Cerebellar cortex (tissue), 1 donor: ENCODE measurements around the gene MND1.
A peak's percentile ranks its signal among the peaks of the same experiment; 100 is the strongest.

Experiments used
- DNase-seq: peaks from one replicate; pipeline ENCODE4 v3.0.0-alpha.2; 2015; ENCODE audit warnings: low spot score

Gene MND1, protein sequence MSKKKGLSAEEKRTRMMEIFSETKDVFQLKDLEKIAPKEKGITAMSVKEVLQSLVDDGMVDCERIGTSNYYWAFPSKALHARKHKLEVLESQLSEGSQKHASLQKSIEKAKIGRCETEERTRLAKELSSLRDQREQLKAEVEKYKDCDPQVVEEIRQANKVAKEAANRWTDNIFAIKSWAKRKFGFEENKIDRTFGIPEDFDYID

DNA sequence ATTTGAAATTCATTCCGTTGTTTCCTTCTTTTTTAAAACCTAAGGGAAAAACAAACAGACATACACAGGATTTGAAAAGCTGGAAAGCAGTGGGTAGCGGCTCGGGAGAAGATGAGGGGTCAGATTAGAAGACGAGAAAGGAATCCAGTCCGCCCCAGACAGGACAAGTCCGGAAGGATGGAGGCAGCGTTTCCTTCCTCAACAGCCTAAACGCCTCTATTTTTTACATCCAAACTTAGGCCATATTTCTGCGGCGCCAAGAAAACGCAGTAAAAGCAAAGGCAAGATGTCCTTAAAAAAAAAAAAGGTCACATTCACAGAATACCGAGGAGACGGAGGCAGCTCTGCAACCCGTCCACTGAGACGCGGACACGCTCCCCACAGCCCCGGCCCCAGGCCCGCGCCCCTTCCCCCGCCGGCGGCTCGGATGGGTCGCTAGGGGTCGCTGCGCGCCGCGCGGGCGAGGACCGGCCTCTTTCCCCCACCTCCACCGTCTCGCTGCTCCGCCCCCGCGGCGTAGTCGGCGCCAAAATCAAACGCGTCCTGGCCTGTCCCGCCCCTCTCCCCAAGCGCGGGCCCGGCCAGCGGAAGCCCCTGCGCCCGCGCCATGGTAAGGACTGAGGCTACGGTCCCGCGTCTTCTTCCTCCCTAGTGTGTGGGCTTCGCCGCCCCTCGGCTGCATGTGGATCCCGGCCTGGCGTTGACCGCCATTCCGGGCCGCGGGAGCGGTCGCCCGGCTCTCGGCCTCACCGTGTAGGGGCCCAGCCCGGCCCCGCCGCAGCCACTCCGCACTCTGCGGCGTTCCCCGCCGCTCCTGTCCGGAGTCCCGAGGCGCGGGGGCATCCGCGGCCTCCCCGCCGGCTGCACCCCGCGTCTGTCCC, at the start of gene MND1:
MND1 (plus strand) TSS at position 558 of the 881 bp plus-strand sequence; CDS start at position 608, 50 bp downstream.
- DNase-seq: peak; percentile 78

DNA sequence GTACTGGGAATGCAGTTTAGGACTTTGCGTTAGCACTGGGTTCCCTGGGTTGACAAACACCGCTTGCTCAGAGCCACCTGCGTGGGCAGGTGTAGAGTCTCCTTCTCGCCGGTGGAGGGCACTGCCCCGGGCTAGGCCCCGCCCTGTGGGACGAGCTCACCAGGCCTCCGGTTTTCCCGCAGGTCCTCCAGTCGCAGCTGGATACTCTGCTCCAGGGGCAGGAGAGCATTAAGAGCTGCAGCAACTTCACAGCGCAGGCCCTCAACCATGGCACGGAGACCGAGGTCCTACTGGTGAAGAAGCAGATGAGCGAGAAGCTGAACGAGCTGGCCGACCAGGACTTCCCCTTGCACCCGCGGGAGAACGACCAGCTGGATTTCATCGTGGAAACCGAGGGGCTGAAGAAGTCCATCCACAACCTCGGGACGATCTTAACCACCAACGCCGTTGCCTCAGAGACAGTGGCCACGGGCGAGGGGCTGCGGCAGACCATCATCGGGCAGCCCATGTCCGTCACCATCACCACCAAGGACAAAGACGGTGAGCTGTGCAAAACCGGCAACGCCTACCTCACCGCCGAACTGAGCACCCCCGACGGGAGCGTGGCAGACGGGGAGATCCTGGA, 49.2 kb upstream of the MND1 start:
- DNase-seq: no peak

DNA sequence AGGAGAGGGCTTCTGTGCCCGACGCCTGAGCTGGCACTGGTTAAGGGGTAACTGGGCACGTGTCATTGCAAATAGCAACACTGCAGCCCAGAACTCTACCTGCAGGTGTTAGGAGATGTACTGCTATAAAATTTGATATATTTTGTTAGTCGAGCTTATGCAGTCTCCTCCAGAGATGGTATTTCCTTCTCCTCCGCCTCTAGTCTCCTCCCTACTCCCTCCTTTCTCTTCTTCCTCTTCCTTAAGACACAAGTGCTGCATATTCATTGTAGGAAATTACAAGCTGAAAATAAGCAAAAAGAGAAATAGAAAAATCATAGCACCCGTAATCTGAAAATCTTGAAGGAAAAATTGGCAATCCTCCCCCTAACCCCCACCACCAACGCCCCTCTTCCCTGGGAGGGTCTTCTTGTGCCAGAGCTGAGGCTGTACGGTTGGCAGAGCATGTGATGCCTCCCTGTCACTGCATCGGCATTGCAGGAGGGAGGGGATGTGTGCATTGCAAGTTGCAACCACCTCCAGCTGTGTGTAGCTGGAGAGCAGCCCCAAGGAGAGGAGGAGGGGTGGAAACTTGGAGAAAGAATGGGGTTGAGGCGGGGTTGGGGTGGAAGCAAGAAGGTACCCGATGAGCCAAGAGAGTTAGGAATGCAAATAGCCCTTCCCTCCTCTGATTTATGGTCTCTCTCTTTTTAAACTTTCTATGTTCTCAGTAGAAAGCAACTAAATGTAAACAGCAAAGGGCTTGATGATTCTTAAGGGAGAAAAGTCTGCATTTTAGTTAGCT, 48.3 kb upstream of the MND1 start:
- DNase-seq: no peak

DNA sequence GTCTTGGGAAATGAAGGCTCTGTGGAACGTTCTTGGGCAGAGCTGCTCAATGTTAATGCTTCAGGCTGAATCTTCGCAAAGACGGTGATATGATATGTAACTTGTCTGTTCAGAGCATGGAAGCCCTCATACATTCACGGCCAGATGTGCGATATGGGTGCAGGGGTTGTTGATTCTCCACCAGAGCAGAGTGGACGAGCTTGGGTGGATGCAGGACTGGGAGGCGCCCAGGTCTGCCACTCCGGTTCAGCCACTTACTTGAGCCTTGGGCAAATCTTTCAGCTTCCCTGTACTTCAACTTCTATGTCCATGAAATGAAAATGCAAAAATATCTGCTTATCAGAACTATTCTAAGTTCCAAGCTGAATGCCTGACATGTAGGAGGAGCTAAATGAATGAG, 47.4 kb upstream of the MND1 start:
- DNase-seq: no peak

DNA sequence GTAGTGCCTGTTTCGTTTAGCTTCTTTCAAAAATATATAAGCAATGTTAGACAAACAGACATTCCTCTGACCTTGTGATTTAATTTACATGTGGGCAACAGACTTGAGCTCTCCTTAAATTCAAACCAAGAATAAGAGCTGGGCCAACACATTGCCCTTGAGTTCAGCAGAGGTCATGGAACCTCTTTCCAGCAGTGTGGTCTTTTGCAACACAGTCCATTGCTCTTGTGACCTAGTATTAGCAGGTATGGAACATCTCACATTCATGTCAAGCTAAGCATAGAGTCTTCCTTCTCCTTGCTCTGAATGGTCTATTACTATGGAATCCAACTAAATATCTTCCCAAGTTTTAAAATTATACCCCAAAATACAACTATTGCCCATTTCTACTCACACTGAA, 33.7 kb upstream of the MND1 start:
- no peak for DNase-seq

DNA sequence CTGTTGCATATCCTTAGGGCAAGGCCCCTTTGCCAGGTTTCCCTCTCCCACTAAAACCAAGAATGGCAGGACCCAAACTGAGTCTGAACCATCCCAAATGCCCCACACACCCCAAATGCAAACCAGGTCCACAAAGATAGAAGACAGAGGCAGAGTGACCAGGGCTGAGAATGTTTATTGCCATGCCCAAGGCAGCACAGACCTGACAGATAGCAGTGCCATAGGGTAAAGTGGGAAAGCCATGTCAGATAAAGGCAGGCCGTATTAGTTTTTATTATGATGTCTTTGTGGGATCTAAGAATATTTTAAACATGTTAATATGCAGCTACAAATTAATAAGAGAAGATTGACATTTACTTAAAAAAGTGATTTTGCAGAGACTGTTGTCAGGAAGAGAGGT, 29.6 kb upstream of the MND1 start:
- peak; percentile 23 for DNase-seq

DNA sequence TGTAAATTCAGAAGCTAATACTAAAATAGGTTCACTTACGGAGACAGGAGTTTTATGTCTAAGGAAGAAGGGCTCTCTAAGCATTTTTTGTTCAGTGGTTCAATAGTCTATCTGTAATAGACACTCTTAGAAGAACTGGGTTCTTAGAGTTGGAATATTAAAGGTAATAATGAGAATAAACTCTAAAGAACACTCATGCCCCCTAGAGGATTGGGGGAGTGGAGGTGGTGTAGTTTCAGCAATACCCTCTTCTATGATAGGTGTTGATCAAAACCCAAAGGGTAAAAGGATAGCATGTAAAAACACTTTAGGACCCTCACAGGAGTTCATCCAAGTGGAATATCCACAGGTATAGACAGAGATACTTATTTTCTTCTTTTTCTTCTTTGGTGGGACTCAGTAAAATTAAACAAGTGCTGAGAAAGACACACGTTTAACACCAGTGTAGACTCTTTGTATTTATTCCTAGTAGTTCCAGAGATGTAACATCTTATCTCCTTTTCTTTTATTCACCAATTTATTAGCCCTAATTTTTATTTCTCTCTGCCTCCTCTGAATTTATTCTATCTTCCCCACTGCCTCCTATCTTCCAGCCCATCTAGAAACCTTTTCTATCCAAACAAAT, 25.7 kb upstream of the MND1 start:
- peak; percentile 75 for DNase-seq

DNA sequence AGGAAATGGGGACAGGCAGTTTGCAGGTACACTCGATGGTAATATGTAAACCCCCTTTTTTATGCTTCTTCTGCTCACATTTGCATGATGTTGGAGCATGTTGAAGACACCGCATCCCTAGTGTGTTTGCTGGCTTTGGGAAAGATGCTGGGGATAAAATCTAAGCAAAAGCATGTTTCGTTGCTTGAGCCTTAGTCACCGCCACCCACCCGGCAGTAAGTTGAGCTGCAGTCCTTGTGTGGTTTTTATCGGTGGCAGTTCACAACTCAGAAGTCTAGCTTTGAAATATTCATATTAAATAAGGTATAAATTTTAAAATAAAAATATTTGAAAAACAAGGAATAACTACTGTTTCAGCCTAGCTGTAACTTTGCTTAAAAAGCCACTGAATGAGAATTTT, 21.7 kb upstream of the MND1 start:
- DNase-seq: no peak

DNA sequence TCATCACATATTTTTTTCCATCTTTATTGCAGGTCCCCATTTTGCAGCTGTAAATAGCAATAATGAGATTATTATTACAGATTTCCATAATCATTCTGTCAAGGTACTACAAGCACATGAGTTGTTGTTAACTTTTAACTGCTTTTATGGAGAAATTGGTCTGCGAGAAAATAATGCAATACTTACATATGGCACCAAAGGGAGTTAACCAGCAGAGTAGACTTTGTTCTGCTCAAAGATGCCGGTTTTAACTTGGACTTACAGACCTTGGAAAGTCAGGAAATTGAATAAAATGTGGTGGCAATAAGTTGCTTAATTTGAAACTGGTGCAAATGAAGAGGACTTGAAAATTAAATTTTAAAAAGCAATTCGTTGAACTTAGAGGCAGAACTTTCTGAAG, 20.4 kb upstream of the MND1 start:
- no peak for DNase-seq

DNA sequence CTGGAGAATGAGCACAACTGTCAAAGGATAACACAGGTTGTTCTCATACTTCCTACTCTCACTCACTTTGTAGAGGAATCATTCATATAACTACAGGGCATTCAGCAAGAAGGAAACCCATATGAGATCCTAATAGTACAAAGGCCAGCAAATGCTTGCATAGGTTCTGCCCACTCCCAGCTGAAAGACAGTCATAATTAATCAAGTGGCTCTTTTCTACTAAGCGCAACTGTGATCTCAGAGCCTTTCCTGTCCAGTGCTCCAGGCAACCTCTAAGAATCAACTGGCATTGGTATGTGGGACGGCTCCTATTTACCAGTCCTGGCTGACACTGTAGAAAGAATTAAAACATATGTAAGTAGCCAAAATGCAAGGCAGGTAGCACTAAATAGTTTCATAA, 18.9 kb upstream of the MND1 start:
- no peak for DNase-seq

DNA sequence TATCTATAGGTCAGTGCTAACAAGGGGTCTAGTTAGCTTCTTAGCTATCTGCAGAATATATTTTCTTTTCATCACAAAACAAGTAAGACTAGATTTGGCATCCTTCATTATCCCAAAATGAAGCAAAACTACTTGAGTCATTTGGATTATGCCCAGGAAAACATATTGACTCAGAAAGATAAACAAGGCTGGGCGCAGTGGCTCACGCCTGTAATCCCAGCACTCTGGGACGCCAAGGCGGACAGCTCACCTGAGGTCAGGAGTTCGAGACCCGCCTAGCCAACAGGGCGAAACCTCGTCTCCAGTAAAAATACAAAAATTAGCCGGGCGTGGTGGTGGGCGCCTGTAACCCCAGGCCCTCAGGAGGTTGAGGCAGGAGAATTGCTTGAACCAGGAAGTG, 18.0 kb upstream of the MND1 start:
- no peak for DNase-seq

DNA sequence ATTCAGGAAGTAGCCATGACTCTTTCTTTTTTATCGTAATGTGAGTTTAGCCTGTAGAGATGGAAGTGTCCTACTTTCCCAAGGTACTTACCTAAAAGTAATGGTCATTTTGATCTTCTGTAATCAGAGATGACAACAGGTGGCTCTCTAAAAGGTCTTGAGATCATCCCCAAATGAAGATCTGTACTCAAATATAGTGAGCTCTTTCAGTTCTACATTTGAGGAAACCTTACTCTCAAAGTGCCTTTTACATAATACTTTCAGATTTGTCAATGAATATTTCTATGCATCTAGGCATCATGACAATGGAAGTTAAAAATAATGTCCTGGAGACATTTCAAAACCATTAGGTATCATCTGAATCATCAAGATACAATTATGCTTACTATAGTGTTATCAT, 17.2 kb upstream of the MND1 start:
- DNase-seq: no peak

DNA sequence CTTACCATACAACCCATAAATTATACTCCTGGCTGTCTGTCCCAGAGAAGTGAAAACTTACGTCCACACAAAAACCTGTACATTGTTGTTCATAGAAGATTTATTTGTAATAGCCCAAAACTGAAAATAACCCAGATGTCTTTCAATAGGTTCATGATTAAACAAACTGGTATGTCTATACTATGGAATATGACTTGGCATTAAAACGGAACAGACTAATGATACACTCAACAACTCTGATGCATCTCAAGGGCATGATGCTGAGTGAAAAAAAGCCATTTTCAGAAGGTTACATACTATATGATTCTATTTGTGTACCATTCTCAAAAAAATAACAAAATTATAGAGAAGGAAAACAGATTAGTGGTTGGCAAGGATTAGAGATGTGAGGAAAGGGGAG, 11.6 kb upstream of the MND1 start:
- DNase-seq: no peak

DNA sequence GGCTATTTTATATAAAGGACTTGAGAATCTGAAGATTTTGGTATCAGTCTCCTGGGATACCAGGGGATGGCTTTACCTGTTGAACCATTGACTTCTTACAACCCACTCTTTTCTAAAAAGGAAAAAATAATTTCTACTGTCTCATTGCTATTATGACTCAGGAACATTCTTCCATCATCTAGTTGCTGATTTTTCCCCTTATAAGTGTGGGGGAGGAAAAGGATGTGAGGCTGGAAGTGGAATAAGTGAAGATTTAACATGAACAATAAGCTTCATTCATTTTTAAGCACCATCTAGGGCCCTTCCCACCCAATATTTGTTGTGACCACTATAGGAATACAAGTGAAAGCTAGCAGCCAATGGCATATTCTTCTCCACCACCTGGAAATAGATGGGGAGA, 10.6 kb upstream of the MND1 start:
- no peak for DNase-seq

DNA sequence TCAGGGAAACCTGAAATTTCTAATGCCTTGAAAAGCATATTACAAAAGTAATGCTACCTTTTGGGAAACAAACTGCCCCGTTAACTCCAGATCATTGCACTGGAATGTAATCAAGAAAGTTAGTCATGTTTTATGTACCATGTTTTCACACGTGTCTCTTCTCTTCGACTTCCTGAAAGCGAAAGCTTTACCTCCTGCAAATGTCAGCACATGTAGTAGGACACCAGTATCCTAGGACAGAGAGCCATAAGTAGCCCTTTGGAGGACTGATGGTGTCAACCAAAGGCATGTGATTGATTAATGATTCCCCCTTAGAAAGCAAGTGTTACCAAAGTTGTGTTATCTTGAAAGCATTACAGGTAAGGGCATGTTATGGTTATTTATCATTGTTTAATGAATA, 8.8 kb upstream of the MND1 start:
- no peak for DNase-seq

DNA sequence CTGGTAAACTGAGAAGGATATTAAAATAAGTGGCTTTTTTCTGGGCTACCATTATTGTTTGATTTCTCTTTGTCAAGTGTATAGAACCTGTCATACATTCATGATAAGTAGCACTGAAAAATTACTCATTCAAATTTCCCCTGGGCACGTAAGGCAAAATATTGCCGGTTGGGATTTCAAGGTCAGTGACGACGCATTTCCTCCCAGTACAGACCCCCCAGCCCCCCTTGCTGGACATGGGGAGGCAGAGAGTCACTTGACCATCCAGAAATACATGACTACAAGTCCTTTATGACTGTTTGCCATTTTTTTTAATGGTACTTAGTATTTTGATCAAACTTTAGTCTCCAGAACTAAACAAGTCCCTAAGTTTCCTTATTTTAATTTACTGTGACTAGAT, 6.8 kb upstream of the MND1 start:
- no peak for DNase-seq

DNA sequence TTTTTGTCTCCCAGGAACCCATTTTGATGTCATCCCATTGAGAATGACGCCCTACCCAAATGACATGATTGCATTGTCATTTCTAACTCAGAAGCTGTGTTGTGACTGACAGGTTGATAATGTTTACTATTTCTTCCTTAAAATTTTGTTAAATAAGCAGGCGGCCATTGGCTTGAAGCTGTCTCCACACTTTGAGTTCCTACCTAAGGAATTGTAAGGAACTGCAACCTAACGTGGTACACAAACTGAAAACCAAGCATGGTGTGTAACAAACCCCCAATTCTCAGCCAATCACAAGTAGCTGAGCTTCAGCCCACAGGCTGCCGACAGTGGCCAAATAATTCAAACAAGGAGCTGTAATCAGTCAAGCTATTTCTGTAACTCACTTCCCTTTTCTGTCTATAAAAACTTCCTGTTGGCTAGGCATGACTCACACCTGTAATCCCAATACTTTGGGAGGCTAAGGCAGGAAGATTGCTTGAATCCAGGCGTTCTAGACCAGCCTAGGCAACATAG, 2.9 kb upstream of the MND1 start:
- no peak for DNase-seq

DNA sequence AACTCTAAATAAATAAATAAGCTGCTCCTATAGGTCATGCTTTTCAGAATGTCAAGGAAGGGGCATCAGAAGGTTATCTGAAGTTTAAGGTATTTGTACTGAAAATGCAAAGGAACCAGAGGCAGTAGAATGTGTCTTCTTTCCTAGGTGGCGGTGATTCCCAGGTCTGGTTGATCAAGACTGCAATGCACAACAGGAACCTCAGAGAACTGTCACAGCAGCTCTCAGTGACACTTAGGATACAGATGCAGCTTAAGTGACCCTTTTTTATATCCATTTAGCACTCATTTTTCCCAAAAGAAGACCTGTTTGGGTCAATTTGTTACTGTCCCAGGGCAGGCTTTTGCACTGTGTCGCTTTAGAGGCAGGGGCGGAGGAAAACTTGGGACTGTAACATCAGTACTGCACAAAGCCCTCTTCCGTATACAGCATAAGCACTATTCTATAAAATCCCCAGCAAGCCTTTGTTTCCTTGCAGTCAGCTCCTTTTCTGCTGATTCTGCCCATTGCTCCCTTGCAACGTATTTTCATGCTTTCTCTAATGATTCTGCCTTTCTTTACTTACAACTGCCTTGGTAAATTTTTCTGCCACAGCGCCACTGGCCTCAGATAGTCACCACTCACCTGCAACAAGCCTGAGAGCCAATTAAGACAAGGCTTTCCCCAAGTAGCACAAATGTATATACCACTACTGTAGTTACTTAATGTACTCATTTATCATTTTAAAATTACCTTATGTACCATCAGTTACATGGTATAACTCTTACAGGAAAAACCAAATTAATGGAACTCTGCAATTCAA, 1.5 kb upstream of the MND1 start:
- DNase-seq: no peak

DNA sequence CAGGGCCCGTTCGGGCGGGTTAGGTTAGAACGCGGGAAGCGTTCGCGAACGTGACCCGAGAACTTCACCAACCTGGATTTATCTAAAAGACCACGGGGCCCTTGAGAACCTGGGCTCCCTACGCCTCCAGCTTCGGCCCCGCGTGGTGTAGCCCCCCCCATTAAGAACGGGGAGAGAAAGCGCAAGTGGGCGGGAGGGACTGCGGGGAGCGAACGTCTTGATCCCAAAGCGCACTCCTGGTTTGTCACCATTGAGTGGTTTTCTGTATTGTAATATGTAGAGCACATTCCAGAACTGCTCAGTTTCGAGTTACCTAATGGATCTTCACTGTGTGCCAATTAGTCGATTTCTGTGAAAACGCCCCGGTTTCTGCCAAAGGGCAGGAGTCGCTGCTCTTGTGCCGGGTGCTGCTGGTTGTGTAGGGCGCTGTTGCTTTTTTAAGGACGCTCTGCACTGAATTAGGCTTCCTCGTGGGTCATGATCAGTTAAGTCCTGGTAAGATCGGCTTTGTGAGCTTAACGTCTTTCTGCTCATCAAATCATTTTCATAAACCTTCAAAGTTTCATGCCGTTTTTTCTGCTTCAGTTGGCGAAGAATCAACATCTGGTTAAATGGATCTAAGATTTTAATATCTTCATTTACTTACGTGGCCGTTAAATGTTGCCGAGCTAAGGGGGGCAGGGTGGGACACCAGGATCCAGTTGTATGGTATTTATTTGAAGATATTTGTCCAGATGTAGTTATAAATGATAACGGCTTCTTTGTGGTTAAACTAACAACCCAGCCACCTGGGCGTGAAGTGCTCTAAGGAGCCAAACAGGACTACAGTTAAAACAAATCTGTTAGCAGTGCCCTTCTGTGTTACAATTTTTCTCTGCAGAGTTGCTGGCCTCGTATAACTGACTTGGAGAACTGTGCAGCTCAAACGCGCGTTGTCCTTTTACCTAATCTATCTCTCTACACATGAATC, 809 bp downstream of the MND1 start:
- peak; percentile 46 for DNase-seq

DNA sequence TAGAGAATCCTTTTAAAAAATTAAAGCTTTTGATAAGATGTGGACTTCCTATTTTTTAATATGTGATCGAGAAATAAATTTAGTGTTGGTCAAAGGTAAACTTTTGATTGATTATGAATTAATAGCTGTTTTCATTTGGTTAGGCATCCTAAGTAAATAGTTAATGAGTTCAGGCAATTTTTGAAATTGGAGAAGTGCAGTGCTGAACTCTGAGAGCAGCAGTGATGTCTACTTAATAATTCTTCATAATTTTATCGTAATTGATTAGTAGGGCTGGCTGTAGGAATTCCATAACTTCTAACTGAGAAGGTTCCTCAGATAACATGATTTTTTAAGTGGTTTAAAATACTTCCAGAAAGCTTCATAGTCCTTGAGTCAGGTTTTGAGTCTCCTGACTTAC, 1.5 kb downstream of the MND1 start:
- no peak for DNase-seq
